ENCODE measurements around the gene F7.

DNA sequence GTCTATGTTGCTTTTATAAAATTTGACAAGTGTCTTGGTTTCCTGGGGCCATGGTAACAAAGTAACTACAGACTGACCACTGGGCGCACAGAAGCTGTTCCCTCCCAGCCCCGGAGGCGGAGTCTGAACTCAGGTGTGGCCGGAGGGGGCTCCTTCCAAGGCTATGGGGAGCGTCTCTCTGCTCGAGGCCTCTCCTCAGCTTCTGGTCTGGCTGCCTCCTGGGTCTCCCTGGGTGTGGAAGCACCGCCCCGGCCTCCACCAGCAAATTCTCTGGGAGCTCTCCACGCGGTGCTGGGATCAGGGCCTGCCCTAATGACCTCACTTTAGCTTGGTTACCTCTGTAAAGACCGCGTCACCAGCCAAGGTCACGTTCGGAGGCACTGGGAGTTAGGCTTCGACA is 45.7 kb upstream of the F7 start:
- TF ChIP-seq TAF1 (IDR thresholded peaks at IDR 0.05; ENCODE audit: low read depth) (no peak), CEBPB (IDR thresholded peaks at IDR 0.05) (no peak), CREB1 (IDR thresholded peaks at IDR 0.05; ENCODE audit: low read depth) (no peak)
- TF ChIP-seq, protein P1, sequence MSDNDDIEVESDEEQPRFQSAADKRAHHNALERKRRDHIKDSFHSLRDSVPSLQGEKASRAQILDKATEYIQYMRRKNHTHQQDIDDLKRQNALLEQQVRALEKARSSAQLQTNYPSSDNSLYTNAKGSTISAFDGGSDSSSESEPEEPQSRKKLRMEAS (IDR thresholded peaks at IDR 0.05), result no peak

All from Ishikawa (cell line).